Renal cortical epithelial cell (primary cell): ENCODE data around the gene PRDM9. TPM values are rescaled to one million over a fixed set of nuclear protein-coding genes. Genes with fewer than 3 reads are reported as not detected.
"Not testable (repeated sequence)": the region's sequence is repeated elsewhere in the genome, so short reads cannot be mapped to it uniquely, and the experiment has no call there.

Experiments
- DNase-seq: peaks from one replicate; pipeline ENCODE4 v3.0.0-alpha.2; 2011; ENCODE audit warnings: low read depth
- total RNA-seq: library from RNA; depleted of rRNA; stranded (reverse); fragments of >200 nt; gene quantifications from 2 replicates; pipeline ENCODE4 v1.2.3, GENCODE V29; 2014

PRDM9 gene
- total RNA-seq = not detected in 2 replicates

GRCh38 chr5:23507278-23507685, at the start of gene PRDM9:
TSS of gene PRDM9 (plus strand) at chr5:23507609. CDS start at chr5:23509034, 1,425 bp downstream.
- DNase-seq = peak; percentile 50

- peak; percentile 28 for DNase-seq
Measured at GRCh38 chr5:23457780-23458179, 49.6 kb upstream of the PRDM9 start.

GRCh38 chr5:23459214-23459613, 48.2 kb upstream of the PRDM9 start:
- no peak for DNase-seq

- peak; percentile 70 for DNase-seq
Measured at GRCh38 chr5:23461576-23461975, 45.8 kb upstream of the PRDM9 start.

- DNase-seq = peak; percentile 81
Measured at GRCh38 chr5:23466401-23466912, 41.0 kb upstream of the PRDM9 start.

- DNase-seq = no peak
Measured at GRCh38 chr5:23468658-23469057, 38.8 kb upstream of the PRDM9 start.

- no peak for DNase-seq
Measured at GRCh38 chr5:23473915-23474314, 33.5 kb upstream of the PRDM9 start.

- DNase-seq = no peak
Measured at GRCh38 chr5:23474315-23474714, 33.1 kb upstream of the PRDM9 start.

- no peak for DNase-seq
Measured at GRCh38 chr5:23476580-23476979, 30.8 kb upstream of the PRDM9 start.

- DNase-seq = no peak
Measured at GRCh38 chr5:23482642-23483041, 24.8 kb upstream of the PRDM9 start.

- DNase-seq = no peak
Measured at GRCh38 chr5:23483090-23483489, 24.3 kb upstream of the PRDM9 start.

GRCh38 chr5:23484096-23484495, 23.3 kb upstream of the PRDM9 start:
- DNase-seq = no peak

- DNase-seq = not testable (repeated sequence)
Measured at GRCh38 chr5:23486227-23486626, 21.2 kb upstream of the PRDM9 start.

- DNase-seq = no peak
Measured at GRCh38 chr5:23490993-23491392, 16.4 kb upstream of the PRDM9 start.

- no peak for DNase-seq
Measured at GRCh38 chr5:23494558-23494957, 12.9 kb upstream of the PRDM9 start.

- no peak for DNase-seq
Measured at GRCh38 chr5:23496576-23496975, 10.8 kb upstream of the PRDM9 start.

GRCh38 chr5:23506329-23507236, 826 bp upstream of the PRDM9 start:
- DNase-seq = peak; percentile 25

GRCh38 chr5:23510434-23510833, 3.0 kb downstream of the PRDM9 start:
- DNase-seq = not testable (repeated sequence)

- no peak for DNase-seq
Measured at GRCh38 chr5:23522553-23522952, 15.1 kb downstream of the PRDM9 start.

GRCh38 chr5:23523031-23523430, 15.6 kb downstream of the PRDM9 start:
- DNase-seq = no peak

- no peak for DNase-seq
Measured at GRCh38 chr5:23523998-23524397, 16.6 kb downstream of the PRDM9 start.

- DNase-seq = no peak
Measured at GRCh38 chr5:23525751-23526150, 18.3 kb downstream of the PRDM9 start.

GRCh38 chr5:23526616-23527015, 19.2 kb downstream of the PRDM9 start:
- not testable (repeated sequence) for DNase-seq
